ENCODE data around the gene HSPA8. TPM values are rescaled to one million over a fixed set of nuclear protein-coding genes. Genes with fewer than 3 reads are reported as not detected.

HSPA8 gene
- total RNA-seq, 8 experiments from 2014 or later, result 1,065 to 2,111 (median 1,258) TPM

DNA sequence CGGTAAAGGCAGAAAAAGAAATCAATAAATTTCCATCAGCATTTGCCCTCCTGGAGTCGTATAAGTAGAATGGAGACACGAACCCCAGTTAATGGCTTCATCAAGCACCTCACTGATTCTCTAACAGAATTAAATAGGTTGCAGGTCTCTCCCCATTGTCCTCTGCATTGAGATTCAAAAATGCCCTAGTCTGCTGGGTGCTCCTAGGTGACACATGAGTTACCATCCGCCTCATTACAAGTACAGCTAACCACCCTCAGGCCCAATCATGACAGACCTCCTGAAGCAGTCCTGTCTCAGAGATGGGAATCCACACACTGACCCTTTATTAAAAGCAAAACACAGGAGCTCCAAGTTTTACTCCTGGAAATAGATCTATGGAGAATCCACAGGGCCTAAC, 31.4 kb downstream of the HSPA8 start:
- ATAC-seq (replicated peaks in 6 of 8), result no peak
- WGBS, 10 experiments, result 0 to 100% (median 59%) methylated on average over 1 to 3 of the region's 4 CpGs; no CpG with 5 or more reads in 3 of the 10 experiments
- H3K4me1 ChIP-seq (replicated peaks in 1 of 2), result peaks cover 0 to 3% of the 10 kb centered on the region in 2 donors
- in situ Hi-C loops (cut with MboI; ENCODE audit: low pct_unique_long_range_greater_than_20kb in 2 of 9, low sequenced_read_pairs in 9 of 9, unreplicated experiment in 9 of 9), result loop anchor here in 3 of 9 experiments (25.0 kb wide), 1 partner anchor 168 kb away; no protein-coding TSS in a partner anchor
- no peak overlapping the region for H3K4me3 ChIP-seq
- H3K27ac ChIP-seq, result no peak overlapping the region

DNA sequence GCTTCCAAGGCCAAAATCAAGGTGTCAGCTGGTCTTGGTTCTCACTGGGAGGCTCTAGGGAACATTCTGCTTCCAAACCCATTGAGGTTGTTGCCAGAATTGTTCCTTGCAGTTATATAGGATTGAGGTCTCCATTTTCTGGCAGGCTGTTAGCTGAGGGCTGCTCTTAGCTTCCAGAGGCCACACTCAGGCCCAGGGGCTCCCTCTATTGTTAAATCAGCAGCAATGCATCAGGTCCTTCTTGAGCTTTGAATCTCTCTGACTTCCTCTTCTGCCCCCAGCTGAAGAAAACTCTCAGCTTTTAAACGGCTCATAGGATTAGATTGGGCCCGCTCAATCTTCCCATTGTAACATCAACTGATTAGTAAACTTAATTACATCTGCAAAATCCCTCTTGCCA, 41.0 kb downstream of the HSPA8 start:
- H3K27ac ChIP-seq, result no peak overlapping the region
- no peak overlapping the region for H3K4me3 ChIP-seq
- WGBS, 10 experiments, result 0 to 80% (median 20%) methylated on average over 1 to 2 of the region's 2 CpGs; no CpG with 5 or more reads in 3 of the 10 experiments
- H3K4me1 ChIP-seq (replicated peaks in 1 of 2), result no peaks in the 10 kb centered on the region
- in situ Hi-C loops (cut with MboI; ENCODE audit: low pct_unique_long_range_greater_than_20kb in 2 of 9, low sequenced_read_pairs in 9 of 9, unreplicated experiment in 9 of 9), result loop anchor here in 2 of 9 experiments (10.0 to 25.0 kb wide), 3 partner anchors 106 to 156 kb away; partner anchors contain the start of gene JHY (in 1 of the 2)
- ATAC-seq (replicated peaks in 6 of 8), result peak in 3 of 8 experiments; percentile 83 to 88 (median 84)

DNA sequence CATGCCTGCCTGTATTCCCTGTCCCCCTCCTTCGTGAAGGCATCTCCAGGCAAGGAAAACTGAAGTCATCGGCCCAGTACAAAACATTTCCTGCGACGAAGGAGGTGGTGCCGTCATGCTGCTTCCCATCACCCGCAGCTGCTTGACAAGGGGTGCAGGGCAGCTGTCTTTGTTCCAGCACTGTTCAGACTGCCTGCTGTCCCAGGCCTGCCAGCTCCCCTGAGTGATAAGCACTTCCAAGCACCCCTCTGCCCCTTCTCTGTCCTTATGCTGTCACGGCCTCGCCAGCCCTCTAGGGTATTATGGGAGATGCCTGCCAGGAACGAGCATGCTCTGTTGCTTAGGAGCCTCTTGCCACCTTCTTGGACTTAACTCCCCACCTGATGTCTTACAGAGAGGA, 43.2 kb downstream of the HSPA8 start:
- Histone ChIP-seq H3K4me3 (no peak overlapping the region), H3K4me1 (replicated peaks in 1 of 2) (no peaks in the 10 kb centered on the region), H3K27ac (no peak overlapping the region)
- in situ Hi-C loops (cut with MboI; ENCODE audit: low pct_unique_long_range_greater_than_20kb in 2 of 9, low sequenced_read_pairs in 9 of 9, unreplicated experiment in 9 of 9), result loop anchor here in 1 of 9 experiments (25.0 kb wide), 1 partner anchor 131 kb away; the partner anchor contains the start of gene JHY
- ATAC-seq (replicated peaks in 6 of 8), result no peak
- 60 to 100% (median 84%) methylated on average over 1 to 7 of the region's 9 CpGs; no CpG with 5 or more reads in 3 of the 10 experiments for WGBS, 10 experiments

- Histone ChIP-seq H3K4me3 (no peak overlapping the region), H3K4me1 (replicated peaks in 1 of 2) (peaks cover 0 to 4% of the 10 kb centered on the region in 2 donors), H3K27ac (no peak overlapping the region)
- ATAC-seq (replicated peaks in 6 of 8), result no peak
- WGBS, 10 experiments, result 20 to 100% (median 60%) methylated on average over 1 to 3 of the region's 4 CpGs; no CpG with 5 or more reads in 5 of the 10 experiments
- in situ Hi-C loops (cut with MboI; ENCODE audit: low pct_unique_long_range_greater_than_20kb in 2 of 9, low sequenced_read_pairs in 9 of 9, unreplicated experiment in 9 of 9), result loop anchor here in 1 of 9 experiments (25.0 kb wide), 1 partner anchor 124 kb away; the partner anchor contains the start of gene JHY
Observed at GRCh38 chr11:123011510-123011909, 50.4 kb downstream of the HSPA8 start.

Other genes with a start within 250 kb of the HSPA8 start
- under 1 TPM in 4 of 8 experiments, not detected in 4; 0.11 to 0.19 (median 0.14) TPM for gene CRTAM, start 223.6 kb downstream of the HSPA8 start, total RNA-seq
- 10 to 100 TPM in 1 of 8 experiments, 1 to 10 TPM in 5, under 1 TPM in 2; 0.36 to 16.7 (median 1.9) TPM for gene JHY, start 179.4 kb downstream of the HSPA8 start, total RNA-seq
- gene BSX, start 80.3 kb downstream of the HSPA8 start, total RNA-seq, result not detected
- gene CLMP, start 133.1 kb upstream of the HSPA8 start, total RNA-seq, result 10 to 100 TPM in 5 of 8 experiments, 1 to 10 TPM in 3; 2.1 to 21.4 (median 14.1) TPM